ENCODE data around the gene RNU6-8.

GRCh38 chr14:32246751-32247150 is 43.7 kb upstream of the RNU6-8 start:
- TF ChIP-seq PBX3 (CRISPR knock-in tag; IDR thresholded peaks at IDR 0.05) (no peak), CTCF (tag by site-specific recombination; IDR thresholded peaks at IDR 0.05) (no peak), ZNF23 (tag by site-specific recombination; IDR thresholded peaks at IDR 0.05; ENCODE audit: borderline replicate concordance) (no peak), KLF1 (tag by site-specific recombination; IDR thresholded peaks at IDR 0.05) (no peak), ZBTB26 (tag by site-specific recombination; optimal IDR thresholded peaks at IDR 0.05) (no peak), GLIS1 (tag by site-specific recombination; IDR thresholded peaks at IDR 0.05) (no peak)

Data from HEK293 (cell line).